Stimulated activated CD8-positive, alpha-beta memory T cell treated with anti-CD3 and anti-CD28 coated beads, Interleukin-12 subunit alpha, Interleukin-12 subunit beta, amount 100 ng/mL, for 1 hour (primary cell): Measurements from ENCODE around the gene ANK3.

ENCODE experiments used
- DNase-seq: peaks from one replicate; pipeline ENCODE4 v3.0.0-alpha.2; 2020; ENCODE audit warnings: low read depth

ANK3 gene

GRCh38 chr10:60343254-60343653 lies 46.4 kb downstream of the ANK3 start:
- DNase-seq = no peak

- DNase-seq = no peak
Observed at GRCh38 chr10:60341969-60342368, 47.7 kb downstream of the ANK3 start.

- DNase-seq = no peak
Observed at GRCh38 chr10:60340973-60341372, 48.7 kb downstream of the ANK3 start.

GRCh38 chr10:60339757-60340156 lies 49.9 kb downstream of the ANK3 start:
- DNase-seq = no peak

DNA sequence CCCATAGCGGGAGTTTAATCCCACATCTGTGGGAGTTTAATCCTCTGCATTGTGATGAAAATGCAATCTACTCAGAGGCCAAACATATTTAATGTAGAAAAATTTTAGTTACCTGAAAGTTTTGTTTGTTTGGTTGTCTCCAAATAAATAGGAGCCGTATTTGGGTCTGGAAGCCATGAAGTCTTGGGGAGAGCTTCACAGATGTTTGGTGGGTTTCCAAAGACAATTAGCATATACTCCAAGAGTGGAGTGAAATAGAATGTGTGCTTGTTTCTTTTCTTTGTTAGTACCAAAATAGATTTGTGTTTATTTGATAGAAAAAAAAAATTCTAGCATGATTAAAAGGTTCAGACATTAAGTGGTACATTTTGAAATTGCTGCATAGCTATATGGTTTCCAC lies 50.9 kb downstream of the ANK3 start:
- no peak for DNase-seq

DNA sequence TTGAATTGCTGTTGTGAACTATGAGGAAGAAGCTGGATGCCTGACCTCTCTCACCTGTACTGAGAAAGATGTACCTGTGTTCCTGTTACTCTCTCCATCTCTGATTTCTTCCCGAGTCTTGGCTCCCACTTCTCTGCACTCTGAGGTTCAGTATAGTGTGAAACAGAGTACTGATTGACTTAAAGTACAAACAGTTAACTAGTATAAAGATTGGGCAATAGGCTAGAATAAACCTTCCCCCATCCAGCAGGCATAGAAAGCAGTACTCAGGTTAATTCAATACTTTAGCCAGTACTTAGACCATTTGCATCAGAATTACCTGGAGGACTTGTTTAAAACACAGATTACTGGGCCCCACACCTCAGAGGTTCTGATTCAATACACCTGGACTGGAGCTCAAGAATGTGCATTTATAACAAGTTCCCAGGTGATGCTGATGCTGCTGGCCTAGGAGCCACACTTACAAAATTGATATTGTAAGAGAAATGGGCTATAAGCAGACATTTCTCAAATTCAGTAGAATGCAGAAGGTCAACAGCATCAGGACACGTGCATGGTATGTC lies 51.6 kb downstream of the ANK3 start:
- no peak for DNase-seq

GRCh38 chr10:60336901-60337630 lies 52.6 kb downstream of the ANK3 start:
- DNase-seq = no peak

DNA sequence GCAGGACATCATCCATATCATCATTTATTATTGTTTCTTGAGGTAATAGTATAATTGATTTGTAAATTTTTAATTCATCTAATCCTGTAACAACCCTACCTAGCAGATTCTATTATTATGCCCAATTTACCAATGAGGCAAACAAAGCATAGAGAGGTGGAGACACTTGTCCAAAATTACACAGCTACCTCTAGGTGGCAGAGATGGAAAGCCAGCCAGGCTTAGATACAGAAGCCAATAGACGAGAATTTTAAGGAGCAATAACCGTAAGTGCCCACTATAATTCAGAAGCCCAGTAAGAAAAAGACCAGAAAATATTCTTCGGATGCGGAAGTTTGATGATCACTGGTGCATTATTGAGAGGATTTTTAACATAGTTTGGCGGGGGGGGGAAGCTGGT lies 54.0 kb downstream of the ANK3 start:
- no peak for DNase-seq

- DNase-seq = no peak
Observed at GRCh38 chr10:60334991-60335390, 54.7 kb downstream of the ANK3 start.

DNA sequence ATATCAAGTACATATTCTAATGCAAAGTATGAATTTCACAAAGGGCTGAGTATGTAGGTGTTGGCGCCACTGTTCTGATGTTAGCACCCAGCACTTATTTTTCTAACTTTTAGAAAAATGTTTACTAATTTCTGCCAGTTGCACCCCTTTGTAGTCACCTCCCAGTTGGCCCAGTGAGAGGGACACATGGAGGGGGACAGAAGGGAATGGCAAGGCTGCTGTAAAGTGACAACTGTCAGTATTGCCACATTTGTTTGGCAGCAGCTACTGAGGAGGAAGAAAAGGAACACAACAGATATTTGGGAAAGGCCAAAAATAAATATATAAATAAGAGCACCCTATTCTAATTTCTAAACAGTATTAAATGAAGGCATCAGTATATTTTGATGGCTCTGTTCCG lies 57.3 kb downstream of the ANK3 start:
- no peak for DNase-seq

DNA sequence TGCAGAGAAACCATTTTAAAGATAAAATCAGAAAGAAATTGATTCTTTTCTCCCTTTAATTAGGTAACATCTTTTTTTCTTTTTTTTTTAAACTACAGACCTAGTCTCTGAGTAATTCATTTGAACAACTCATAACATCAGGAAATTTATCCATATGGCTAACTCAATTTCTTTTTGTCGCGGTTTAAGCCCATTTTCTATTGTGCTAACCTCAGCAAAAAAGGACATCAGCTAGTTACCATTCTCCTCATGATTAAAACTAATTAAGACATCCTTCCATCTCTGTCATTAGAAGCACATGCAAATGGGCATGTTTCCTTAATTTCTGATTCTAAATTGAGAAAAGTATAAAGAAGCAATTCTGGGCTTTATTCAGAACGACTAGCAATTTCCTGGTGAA lies 57.8 kb downstream of the ANK3 start:
- DNase-seq = no peak

- no peak for DNase-seq
Observed at GRCh38 chr10:60323162-60323561, 66.5 kb downstream of the ANK3 start.

DNA sequence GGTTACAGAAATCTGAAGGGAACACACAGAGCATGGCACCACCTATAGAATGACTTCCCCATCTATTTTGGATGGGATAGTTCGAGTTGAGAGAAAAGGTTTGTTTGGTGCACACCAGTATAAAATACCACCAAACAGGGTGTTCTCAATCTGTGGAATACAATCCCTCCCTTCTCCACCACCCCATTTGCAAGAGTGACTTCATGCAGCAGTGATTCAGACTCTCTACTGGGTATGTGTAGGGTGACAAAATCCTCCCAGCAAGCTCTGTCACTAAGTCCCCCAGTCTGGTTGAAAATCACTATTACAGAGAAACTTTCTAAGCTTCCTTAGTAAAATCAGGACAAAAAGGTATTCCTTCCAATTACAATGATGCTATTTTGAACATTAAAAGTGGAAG lies 69.0 kb downstream of the ANK3 start:
- no peak for DNase-seq

DNA sequence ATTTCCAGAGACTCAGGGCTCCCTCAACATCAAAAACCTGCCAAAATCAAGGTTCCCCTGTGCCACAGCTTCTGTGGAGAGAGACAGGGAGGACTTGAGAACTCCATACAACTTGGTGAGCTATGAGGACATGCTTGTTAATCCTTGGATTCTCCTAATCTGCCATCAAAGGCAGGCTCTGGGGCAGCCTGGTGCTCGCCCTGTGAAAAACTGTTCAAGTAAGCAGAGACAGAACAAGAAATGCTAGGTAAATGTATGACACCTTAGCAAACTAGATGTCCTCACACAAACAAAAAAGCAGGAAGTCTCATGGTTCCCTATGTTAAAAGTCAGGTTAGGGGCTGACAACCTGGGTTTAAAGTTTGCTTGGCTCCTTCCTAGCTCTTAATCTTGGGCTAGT lies 73.6 kb downstream of the ANK3 start:
- DNase-seq = no peak

DNA sequence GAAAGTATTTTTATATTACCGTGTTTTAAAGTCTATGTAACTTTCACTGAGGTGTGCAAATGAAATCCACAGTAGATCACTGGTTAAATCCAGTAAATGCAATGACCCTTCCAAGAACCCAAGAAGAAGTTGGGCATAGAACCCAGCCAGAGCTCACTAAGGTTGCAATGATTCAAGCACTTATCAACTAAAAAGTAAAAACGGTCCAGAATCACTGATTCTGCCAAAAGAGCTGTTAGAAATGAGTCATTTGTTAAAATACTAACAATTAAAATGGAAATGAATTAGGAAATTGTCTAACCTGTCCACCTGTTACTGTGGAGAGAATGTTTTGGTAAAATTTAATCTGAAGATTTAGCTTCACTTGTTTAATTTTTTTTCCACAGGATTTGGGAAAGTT lies 74.4 kb downstream of the ANK3 start:
- no peak for DNase-seq

GRCh38 chr10:60314069-60314940 lies 75.4 kb downstream of the ANK3 start:
- DNase-seq = no peak

DNA sequence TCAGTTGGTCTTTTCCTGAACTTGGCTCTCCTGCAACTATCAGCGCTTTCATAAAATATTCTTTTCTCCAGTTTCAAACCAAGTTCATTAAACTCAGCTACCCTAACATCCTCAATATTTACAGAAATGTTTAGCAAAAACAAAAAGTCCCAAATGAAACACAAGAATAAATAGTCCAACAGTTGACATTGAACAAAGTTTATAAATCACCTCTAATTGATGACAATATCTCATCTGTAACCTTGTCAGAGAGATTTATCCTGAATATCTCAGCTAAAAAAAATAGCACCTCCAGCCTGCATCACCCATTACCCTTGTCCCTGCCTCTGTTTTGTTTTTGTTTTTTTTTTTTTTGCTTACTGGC lies 76.1 kb downstream of the ANK3 start:
- no peak for DNase-seq

DNA sequence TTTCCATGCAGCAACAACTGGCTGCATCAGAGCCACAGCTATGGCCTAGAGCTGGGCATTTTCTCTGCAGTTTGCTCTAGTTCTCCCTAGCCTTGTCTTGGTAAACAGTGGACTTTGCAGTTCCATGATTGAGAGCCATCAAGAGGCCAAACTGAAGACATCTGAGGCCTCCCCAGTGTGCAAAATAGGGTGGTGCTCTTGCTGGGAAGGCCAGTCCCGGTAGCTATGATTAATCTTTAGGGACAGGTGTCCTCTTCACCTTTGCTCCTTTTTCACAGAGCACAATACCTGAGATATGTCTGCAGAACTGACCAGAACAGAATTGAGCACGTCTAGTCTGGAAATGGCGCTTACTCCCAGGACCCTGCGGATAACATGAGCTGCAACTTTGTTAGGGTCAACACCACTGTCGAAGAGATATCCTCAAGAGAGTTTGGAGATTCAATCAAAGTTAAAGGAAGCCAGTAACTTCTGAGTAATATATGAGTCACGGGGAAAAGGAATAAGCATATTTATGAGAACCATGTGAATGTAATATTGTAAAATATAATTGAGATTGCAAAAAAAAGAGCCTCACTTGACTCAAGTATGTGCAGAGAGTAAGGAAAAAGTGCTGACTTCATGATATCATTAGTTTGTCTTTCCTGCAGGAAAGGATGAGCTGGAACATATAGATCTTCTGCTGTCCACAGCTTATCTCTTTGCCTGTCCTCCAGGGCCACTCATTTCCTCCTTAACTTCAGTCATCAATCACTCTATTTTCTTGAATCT lies 76.7 kb downstream of the ANK3 start:
- no peak for DNase-seq

- no peak for DNase-seq
Observed at GRCh38 chr10:60311821-60312220, 77.9 kb downstream of the ANK3 start.

DNA sequence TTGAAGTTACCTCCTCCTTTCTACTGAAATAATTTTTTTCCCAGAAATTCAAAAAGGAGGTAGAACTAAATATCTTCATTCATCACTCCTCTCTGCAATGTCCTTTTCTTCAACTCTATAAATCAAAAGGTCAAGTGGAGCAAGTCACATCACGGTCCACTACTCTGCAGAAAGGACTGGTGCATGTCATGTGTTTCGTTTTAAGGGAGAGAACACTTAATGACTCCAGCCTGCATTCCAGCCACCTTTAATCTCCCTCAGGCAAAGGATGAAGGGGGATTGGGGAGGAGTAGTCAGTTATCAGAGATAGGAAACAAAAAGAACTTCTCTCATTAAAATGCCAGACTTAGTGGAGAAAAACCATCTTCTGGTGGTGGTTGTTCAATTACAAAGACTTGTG lies 78.9 kb downstream of the ANK3 start:
- DNase-seq = no peak

GRCh38 chr10:60309891-60310290 lies 79.8 kb downstream of the ANK3 start:
- DNase-seq = no peak

DNA sequence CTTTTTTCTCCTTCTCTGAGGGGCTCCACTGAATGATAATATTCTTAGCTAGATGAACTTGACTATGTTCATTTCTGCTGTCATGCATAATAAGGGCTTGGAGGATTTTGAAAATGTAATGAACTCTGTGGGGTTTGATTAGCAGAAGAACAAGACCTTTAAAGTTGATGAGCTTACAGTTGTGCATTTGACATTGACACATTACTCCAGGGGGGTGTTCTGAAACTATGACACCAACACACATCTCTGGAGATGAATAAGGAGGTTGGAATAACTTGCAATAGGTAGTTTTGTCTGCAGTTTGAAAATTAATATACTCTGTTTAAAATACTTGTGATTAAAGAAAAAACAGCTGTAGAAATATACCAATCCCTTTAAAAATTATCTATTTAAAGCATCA lies 80.3 kb downstream of the ANK3 start:
- DNase-seq = no peak
